IPS-NIHi7 (cell line): Measurements from ENCODE around the gene DPH1.

ENCODE experiments used
- DNase-seq: peaks from one replicate; pipeline ENCODE4 v3.0.0; 2012; ENCODE audit warnings: mixed read lengths; ENCODE audit errors: extremely low spot score

DPH1 gene

DNA sequence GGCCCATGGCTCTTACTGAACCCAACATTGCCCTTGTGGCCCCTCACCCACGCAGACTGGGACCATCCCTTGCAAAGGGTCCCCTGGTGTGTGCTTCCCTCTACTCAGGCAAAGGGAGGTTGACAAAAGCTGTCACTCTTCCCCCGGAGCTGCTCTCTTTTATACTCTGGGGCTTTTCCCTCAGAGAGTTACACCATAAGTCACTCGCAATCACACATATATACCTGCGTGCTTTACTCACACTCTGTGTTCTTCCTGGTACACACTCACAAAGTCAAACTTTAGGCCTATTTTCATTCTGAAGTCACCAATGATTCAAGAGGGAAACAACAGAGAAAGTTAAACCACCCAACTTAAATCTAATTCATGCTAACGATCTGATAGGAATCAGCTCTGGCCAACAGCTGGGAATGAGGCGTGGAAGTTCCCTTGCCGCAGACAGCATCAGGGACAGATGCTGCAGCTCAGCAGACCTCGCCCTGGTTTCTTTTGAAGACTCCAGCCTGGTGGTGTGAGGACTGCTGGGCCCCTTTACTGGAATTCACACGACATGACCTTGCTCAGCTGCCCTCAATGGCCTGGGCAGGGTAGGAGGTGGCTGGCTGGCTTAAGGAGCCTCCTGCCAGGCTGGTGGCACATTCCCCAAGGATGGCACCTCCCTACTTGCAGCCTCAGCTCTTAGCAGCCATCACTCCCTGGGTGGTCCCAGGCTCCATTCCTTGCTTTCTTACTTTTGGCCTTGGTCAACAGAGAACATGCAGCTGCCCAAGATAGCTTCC, 52.2 kb downstream of the DPH1 start:
- DNase-seq: no peak

GRCh38 chr17:2083613-2084035, 53.7 kb downstream of the DPH1 start:
- no peak for DNase-seq

- no peak for DNase-seq
Measured at GRCh38 chr17:2084036-2084765, 54.2 kb downstream of the DPH1 start.

- DNase-seq: no peak
Measured at GRCh38 chr17:2084766-2085647, 55.1 kb downstream of the DPH1 start.

- no peak for DNase-seq
Measured at GRCh38 chr17:2085648-2085949, 55.6 kb downstream of the DPH1 start.

GRCh38 chr17:2086306-2086705, 56.4 kb downstream of the DPH1 start:
- DNase-seq: no peak

DNA sequence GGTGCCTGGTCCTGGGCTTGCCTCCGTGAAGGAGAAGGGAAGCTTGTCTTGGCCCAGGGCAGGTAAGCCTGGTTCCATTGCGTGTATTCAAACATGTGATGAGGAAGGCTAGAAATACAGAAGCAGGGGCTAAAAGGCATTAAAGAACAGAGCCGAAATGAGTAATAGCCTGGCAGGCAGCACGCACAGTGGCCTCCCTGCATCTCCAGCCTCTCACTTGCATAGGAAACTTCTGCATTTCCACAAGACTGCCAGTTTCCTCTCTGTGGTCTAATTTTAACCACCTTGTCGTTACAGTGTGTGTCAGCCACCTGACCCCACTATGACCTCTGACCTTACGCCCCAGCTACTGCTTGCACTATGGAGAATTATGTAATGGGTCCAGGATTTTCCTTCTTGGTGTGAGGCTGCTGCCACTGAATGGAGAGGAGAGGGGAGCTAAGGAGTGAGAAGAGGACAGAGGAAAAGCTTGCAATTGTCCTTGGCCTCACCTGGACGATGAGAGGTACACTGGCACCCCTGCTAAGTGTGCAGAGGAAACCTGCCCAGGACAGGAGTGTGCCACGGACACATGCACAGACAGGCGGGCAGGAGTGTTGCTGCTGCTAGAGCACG, 57.8 kb downstream of the DPH1 start:
- no peak for DNase-seq

DNA sequence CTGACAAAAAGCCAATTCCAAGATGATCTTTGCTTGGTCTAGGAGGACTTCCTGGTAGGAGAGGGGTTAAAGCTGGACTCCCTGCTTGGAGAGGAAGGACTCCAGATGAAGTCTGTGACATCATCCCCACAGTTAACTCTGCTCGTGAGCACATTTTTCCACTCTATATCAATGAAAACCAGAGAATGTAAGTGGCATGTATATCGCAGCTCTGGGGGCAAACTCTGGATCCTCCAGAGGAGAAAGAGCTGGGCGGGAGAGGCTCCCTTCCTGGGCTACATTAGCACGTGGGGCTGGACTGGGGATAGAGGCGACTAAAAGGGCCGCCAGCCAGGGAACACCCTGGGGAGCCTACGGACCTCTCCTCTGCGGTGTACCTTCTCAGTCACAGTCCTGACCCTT, 59.1 kb downstream of the DPH1 start:
- no peak for DNase-seq

GRCh38 chr17:2090210-2090641, 60.3 kb downstream of the DPH1 start:
- DNase-seq: no peak

DNA sequence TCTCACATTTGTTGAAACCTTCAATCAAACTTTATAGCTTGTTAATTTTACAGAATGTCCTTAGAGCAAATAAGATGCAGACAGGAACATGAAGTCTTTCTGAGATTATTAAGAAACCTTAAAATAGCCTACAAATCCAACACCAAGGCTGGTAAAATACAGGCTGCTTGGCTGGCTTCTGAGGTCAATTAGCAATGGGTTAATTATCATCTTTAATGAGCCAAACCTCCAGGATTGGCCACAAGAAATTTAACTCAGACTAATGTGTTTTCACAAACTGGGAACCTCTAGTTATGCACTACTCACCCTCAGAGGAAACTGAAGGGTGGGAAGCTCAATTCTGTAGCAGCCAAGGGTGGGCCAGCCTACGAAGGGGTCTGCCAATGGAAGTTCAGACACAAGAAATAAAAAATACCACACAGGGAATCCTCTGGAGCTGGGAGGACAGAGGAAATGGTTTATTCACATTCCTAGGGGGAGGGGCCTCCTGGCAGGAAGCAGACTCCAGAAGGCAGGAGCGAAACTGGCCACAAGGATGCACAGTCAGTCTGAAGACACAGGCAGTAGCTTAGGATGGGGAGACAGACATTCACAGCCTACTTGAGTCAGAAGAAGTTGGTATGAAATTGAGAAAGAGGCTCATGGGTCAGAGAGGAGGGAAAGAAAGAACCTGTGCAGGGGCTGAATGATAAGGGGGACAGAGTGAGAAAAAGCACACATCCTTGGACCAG, 61.0 kb downstream of the DPH1 start:
- peak; percentile 85 for DNase-seq

DNA sequence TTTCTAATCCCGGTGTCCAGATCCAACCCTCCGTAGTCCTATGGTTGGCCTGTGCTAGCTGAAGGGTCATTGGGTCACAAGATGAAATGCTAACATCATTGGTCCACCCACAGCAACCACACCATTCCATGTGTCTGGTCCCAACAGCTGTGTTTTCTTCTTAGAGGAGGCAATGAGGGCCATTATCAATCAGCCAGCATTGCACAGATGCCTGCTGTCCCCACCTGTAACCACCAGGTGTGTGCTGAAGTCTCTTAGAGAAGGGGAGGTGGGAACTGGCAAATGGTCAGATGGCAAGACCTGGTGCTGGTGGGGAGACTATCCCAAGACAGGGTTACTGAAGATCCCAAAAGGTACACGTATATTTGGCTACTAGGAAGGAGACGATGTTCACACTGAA, 62.3 kb downstream of the DPH1 start:
- no peak for DNase-seq

DNA sequence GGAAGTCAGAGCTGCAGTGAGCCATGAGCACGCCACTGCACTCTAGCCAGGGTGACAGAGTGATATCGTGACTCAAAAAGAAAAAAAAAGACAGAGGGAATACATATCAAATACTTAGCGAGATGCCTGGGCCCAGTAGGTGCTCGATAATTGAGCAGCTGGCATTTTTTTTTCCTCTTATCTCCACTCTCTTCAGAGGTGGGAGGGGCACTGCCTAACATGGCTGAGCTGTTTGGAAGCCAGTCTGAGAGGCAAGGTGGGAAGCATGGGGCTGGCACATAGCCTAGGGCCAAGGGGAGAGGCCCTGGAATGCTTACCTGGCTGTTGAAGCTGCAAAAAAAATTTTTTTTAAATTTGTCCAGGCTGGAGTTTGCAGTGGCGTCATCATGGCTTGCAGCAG, 63.4 kb downstream of the DPH1 start:
- DNase-seq: no peak
